ENCODE results near the gene ZG16B.

ZG16B gene, protein sequence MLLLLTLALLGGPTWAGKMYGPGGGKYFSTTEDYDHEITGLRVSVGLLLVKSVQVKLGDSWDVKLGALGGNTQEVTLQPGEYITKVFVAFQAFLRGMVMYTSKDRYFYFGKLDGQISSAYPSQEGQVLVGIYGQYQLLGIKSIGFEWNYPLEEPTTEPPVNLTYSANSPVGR

GRCh38 chr16:2829501-2830354, at the start of gene ZG16B:
ZG16B (plus strand) TSS chr16:2830303; CDS start chr16:2830442, 139 bp downstream.
- DNase-seq (ENCODE audit: insufficient read length, low spot score) (no peak), FAIRE-seq (no peak)

- DNase-seq (ENCODE audit: insufficient read length, low spot score) (no peak), FAIRE-seq (no peak)
Measured at GRCh38 chr16:2782583-2783351, 47.3 kb upstream of the ZG16B start.

DNA sequence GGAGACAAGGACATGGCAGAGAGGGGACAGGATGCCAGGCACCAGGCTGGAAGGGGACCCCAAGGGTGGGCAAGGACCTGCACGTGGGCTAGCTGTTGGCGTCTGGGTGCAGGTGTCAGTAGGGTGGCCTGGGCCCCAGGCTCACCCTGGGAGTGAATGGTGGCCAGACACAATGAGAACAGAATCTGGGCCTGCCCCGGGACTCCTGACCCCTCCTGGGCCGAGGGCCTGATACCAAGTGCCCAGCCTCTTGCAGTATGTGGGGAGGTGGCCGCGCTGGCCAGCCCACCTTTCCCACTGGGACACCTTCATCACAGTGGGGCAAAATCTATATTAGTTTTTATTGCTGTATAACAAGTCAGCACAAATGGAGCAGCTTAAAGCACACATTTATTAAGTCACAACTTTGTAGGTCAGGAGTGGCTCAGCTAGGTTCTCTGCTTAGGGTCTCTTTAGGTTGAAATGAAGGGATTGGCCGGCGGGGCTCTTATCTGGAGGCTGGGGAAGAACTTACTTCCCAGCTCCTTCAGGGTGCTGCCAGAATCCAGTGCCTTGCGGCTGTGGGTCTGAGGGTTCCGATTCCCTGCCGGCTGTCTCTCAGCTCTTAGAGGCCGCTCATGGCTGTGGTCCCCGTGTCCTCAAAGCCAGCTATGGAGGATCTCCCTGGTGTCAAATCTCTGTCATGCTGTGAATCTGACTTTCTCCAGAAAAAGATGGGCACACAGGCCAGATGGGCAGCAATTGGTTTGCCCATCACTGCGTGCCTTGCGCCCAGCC, 46.3 kb upstream of the ZG16B start:
- no peak for FAIRE-seq

GRCh38 chr16:2784358-2785100, 45.6 kb upstream of the ZG16B start:
- DNase-seq (ENCODE audit: insufficient read length, low spot score), result no peak
- no peak for FAIRE-seq

More for the DNA sequence above, 46.3 kb upstream of the ZG16B start:
- DNase-seq (ENCODE audit: insufficient read length, low spot score), result no peak

DNA sequence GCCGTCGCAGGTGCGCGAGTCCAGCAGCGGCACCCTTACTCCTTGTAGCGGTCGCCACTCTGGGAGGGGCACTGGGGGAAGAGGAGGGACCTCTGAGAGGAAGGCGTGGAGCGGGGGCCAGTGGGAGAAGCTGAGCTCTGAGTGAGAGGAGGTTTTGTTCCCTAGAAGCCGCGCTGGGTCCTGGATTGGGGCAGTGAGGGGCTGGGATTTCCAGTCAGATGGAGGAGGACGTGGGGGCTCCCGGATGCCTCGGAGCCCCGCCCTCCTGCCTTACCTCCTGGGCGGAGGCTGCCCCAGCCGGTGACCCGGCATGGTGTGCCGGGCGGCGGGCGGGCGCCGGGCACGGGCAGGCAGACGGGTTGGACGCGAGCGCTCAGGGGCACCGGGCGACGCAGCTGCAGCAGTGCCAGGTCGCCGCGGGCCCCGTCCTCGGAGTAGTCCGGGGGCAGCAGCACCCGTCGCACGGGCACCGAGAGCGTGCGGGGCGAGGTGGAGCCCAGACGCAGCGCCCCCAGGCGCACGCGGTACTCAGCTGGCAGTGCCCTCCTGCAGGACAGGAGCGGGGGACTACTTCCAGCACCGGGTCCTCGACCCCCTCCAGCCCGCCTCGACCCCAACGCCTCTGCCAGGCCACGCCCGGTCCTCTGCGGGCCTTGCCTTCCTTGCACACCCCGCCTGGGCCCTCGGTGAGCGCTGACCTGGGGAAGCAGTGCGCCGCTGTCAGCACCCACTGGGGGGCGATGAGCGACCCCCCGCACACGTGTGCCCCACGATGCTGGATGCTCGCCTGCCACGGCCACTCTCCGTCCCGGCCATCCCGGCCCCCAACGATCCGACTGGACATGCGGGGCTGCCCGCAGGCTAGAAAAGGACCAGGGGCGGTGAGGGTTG, 44.8 kb upstream of the ZG16B start:
- DNase-seq (ENCODE audit: insufficient read length, low spot score), result no peak
- no peak for FAIRE-seq

- no peak for FAIRE-seq
- no peak for DNase-seq (ENCODE audit: insufficient read length, low spot score)
Measured at GRCh38 chr16:2786061-2786825, 43.9 kb upstream of the ZG16B start.

GRCh38 chr16:2786826-2787151, 43.3 kb upstream of the ZG16B start:
- no peak for FAIRE-seq

GRCh38 chr16:2787406-2787805, 42.7 kb upstream of the ZG16B start, which contains the start of gene PRSS33:
PRSS33 (minus strand) TSS chr16:2787560; CDS start chr16:2786547, 1,013 bp downstream.
- FAIRE-seq (no peak), DNase-seq (ENCODE audit: insufficient read length, low spot score) (no peak)

More at GRCh38 chr16:2786826-2787151, 43.3 kb upstream of the ZG16B start:
- DNase-seq (ENCODE audit: insufficient read length, low spot score), result no peak

DNA sequence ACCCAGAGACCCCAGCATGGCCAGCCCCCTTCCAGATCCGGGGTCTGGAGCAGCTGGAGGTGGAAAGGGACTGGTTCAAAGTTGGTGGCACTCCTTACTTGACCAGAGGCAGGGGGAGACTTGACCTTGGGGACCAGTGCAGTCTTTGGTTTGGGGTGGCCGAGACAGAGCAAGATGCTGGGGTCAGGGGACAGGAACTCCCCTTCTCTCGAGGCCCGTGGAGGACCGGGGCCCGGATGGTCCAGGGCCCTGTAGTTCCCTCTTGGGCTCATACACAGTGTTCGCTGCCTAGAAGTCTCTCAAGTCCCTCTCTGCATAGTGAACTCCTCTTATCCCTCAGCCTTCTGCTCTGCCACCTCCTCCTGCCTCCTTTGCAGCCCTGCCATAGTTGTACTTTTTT, 42.1 kb upstream of the ZG16B start:
- DNase-seq (ENCODE audit: insufficient read length, low spot score), result no peak
- no peak for FAIRE-seq

DNA sequence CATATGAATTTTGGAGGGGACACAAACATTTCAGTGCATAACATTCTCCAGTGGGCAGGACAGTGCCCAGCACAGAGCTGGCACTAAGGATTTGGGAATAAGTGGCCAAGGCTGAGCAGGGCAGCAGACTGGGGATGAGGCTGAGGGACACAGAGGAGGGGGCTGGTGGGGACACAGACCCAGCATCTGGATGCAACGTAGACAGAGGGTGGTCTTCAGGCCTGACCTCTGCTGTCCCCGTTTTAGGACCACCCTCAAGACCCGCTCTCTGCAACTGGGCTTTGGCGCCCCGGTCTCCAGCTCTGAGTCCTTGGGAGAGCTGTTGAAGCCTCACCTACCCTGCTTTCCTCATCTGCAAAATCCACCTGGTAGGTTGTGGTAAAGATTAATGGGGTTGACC, 39.5 kb upstream of the ZG16B start:
- no peak for DNase-seq (ENCODE audit: insufficient read length, low spot score)
- no peak for FAIRE-seq

DNA sequence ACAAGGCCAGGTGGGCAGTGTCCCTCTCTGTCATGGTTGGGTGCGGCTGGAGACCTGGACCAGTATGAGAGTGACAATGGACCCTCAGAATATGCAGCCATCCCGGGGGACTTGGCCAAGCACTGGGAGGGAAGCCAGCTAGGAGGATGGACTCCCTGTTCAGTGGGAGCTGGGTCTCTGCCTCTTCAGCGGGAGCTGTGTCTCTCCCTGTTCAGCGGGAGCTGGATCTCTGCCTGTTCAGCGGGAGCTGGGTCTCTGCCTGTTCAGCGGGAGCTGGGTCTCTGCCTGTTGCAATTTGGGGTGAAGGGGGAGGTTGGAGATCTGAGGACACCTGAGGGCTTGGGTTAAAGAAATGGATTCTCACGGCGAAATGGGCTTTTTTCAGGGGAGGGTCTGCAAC, 38.9 kb upstream of the ZG16B start:
- no peak for FAIRE-seq

GRCh38 chr16:2792940-2793339, 37.2 kb upstream of the ZG16B start:
- no peak for FAIRE-seq
- DNase-seq (ENCODE audit: insufficient read length, low spot score), result no peak

More for the DNA sequence above, 38.9 kb upstream of the ZG16B start:
- no peak for DNase-seq (ENCODE audit: insufficient read length, low spot score)

DNA sequence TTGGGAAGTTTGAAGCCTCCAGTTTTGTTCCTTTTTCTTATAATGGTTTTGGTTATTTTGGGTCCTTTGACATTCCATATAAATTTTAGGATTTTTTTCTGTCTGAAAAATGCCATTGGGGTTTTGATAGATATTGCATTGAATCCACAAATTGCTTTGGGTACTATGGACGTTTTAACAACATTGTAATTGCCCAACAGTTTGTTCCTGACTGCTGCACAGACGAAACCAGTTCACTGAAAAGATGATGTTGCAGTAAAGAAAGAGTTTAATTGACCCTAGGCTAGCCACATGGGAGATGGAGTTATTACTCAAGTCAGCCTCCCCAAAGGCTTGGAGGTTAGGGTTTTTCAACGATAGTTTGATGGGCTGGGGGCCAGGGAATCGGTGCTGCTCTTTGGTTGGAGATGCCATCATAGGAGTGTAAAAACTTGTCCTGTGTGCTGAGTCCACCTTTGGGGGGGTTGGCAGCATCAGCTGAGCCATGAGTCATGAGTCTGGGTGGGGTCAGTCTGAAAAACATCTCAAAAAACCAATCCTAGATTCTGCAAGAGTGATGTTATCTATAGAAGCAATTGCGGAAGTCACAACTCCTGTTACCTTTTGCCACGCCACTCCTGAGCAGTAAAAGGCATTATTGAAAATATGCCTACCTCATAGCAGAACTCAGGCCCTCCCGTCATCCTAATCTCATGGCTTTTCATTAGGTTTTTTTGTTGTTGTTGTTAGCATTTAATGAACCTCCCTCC, 34.5 kb upstream of the ZG16B start:
- DNase-seq (ENCODE audit: insufficient read length, low spot score) (no peak), FAIRE-seq (no peak)

GRCh38 chr16:2798723-2799204, 31.3 kb upstream of the ZG16B start:
- FAIRE-seq, result no peak
- no peak for DNase-seq (ENCODE audit: insufficient read length, low spot score)

GRCh38 chr16:2799205-2799858, 30.8 kb upstream of the ZG16B start:
- DNase-seq (ENCODE audit: insufficient read length, low spot score) (no peak), FAIRE-seq (no peak)

- FAIRE-seq (no peak), DNase-seq (ENCODE audit: insufficient read length, low spot score) (no peak)
Measured at GRCh38 chr16:2799859-2800226, 30.3 kb upstream of the ZG16B start.
